HG02840 (cell line): ENCODE data around the gene OR2A14.
A peak's percentile ranks its signal among the peaks of the same experiment; 100 is the strongest.
"Not testable (repeated sequence)": the region's sequence is repeated elsewhere in the genome, so short reads cannot be mapped to it uniquely, and the experiment has no call there.

ENCODE experiments used
- ATAC-seq: cut with Tn5 transposase; IDR thresholded peaks from one replicate; pipeline ENCODE4 v1.9.1; 2021; ENCODE audit warnings: mild to moderate bottlenecking, moderate library complexity, moderate number of reproducible peaks; ENCODE audit not compliant: unreplicated experiment, low FRiP score

Gene OR2A14

GRCh38 chr7:144122876-144123275 is at the start of gene OR2A14:
OR2A14 (plus strand) TSS chr7:144123176; CDS start chr7:144129113, 5,937 bp downstream.
- no peak for ATAC-seq

- ATAC-seq = no peak
Observed at GRCh38 chr7:144074374-144074773, 48.6 kb upstream of the OR2A14 start.

- no peak for ATAC-seq
Observed at GRCh38 chr7:144085978-144086377, 37.0 kb upstream of the OR2A14 start, which contains the start of gene OR2A12. OR2A12 (plus strand) TSS chr7:144086278; CDS start chr7:144095108, 8,830 bp downstream.

GRCh38 chr7:144086730-144087129 is 36.2 kb upstream of the OR2A14 start:
- ATAC-seq = no peak

DNA sequence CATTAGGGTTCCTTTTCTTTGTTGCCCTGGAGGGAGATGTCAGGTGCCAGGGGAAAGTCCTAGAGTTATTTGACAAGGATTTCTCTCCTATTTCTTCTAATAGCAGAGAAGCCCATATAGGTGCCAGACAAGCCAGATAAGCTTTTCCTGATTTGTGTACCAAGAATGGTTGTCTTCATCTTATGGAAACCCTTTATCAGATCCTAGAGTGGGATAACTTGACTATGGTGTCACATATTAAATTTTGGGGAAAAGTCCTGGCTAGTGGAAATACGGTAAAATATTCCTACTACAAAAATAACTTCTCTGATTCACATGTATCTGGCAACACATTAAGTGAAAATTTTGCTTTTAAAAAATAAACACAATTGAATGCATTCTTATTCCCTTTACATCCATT is 35.7 kb upstream of the OR2A14 start:
- no peak for ATAC-seq

- ATAC-seq = no peak
Observed at GRCh38 chr7:144090667-144091066, 32.3 kb upstream of the OR2A14 start.

- no peak for ATAC-seq
Observed at GRCh38 chr7:144098776-144099175, 24.2 kb upstream of the OR2A14 start.

- no peak for ATAC-seq
Observed at GRCh38 chr7:144100607-144101006, 22.4 kb upstream of the OR2A14 start.

GRCh38 chr7:144102041-144102440 is 20.9 kb upstream of the OR2A14 start:
- no peak for ATAC-seq

DNA sequence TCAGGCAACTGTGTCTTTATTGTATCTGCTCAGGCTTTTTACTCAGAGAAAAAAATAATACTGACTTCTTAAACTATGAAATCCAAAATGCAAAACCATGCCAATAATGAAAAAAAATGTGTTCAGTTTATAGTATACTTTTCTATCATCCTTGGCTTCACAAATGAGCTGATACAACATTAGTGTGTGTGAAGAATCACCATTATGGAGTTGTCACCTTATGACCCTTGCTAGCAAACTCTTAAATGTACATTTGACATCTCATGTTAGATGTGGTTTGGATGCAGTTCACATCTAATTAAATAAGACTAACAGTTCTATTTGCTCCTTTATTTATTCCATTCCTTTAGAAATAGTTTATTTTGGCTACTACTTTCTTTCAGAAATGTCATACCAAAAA is 17.8 kb upstream of the OR2A14 start:
- no peak for ATAC-seq

DNA sequence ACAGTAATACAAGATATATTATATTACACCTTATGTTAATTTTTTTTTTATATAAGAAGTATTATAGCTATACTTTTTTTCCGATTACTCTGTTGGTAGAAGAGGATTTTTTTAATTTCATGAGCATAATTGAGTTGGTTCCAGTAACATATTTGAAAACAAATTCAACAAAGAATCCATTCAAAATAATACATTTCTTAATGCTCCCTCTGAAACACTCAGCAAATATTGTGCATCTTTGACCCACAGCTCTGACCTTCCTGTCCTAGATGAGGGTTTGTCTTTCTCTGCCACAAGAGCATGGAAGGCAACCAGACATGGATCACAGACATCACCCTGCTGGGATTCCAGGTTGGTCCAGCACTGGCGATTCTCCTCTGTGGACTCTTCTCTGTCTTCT is 13.7 kb upstream of the OR2A14 start, which contains the start of gene OR2A2:
Gene OR2A2 (plus strand): TSS at position 301 of the 400 bp plus-strand sequence. CDS start 0 bp downstream, at position 301.
- no peak for ATAC-seq

GRCh38 chr7:144110272-144110671 is 12.7 kb upstream of the OR2A14 start:
- no peak for ATAC-seq

DNA sequence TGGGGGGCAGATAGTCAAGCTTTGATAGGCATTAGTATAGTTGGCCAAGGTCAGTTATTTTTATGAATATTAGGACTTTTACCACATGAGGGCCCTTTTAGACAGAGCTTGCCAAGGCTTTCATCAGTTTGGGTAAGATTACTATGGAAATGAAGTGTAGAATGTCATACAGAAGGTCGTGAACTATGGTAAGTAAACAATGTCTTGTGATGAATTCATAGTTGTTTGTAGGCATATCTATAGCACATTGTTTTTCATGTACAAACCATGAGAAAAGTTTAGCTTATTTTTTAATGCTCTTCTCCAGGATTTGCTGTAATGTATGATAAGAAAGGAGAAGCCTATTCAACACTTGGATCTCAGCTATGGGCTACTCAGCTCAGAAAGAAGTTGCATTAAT is 9.3 kb upstream of the OR2A14 start:
- no peak for ATAC-seq

GRCh38 chr7:144118341-144118740 is 4.6 kb upstream of the OR2A14 start:
- ATAC-seq = no peak

- ATAC-seq = peak; percentile 96
Observed at GRCh38 chr7:144127714-144128334, 4.8 kb downstream of the OR2A14 start.

GRCh38 chr7:144129601-144130000 is 6.6 kb downstream of the OR2A14 start:
- ATAC-seq = not testable (repeated sequence)

DNA sequence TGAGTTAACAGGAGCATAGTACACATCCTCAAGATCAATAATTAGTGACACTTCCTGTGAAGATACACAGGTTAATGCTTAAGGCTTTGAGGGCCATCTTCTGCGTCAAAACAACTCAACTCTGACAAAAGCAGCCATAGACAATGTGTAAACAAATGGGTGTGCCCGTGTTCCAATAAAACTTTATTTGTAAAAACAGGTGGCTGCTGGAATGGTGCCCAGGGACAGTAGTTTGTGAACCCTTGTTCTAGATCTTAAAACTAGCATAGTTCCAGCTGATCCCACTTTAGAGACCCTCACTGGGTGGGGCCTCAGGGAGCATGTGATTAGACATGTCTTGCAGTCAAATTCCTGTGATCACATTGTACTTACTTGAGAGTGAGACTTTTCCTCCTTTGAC is 7.8 kb downstream of the OR2A14 start:
- ATAC-seq = no peak

DNA sequence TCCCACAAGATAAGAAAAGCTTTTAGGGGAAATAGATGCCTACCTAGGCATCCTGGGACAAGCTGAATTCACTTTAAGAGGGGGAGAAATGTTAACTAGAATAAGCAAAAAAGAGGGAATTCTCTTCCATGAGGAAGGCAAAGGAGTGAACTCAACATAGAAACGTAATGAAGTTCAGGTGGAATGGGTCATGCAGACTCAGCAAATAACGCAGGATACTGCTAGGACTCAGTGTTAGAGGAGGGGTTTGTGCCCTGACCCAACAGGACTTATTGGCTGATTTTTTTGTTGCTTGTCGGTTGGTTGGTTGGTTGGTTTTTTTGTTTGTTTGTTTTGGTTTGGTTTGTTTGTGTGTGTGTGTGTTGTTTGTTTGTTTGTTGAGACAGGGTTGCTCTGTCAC is 9.3 kb downstream of the OR2A14 start:
- ATAC-seq = no peak

- no peak for ATAC-seq
Observed at GRCh38 chr7:144133307-144133706, 10.3 kb downstream of the OR2A14 start.

GRCh38 chr7:144134116-144134515 is 11.1 kb downstream of the OR2A14 start:
- no peak for ATAC-seq

DNA sequence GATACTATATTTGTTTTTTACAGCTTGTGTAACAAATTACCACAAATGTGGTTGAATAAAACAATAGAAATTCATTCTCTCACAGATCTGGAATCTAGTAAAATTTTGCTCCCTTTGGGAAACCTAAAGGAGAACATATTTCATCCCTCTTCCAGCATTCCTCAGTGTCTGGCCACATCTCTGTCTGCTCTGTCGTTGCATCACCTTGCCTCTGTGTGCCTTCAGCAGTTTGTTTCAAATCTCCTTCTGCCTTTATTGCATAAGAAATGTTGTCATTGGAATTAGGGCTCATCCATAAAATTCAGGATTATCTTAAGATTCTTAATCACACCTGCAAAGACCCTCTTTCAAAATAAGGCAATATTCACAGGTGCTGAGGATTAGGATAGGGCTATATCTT is 14.5 kb downstream of the OR2A14 start:
- ATAC-seq = no peak

- no peak for ATAC-seq
Observed at GRCh38 chr7:144142187-144142586, 19.2 kb downstream of the OR2A14 start.

DNA sequence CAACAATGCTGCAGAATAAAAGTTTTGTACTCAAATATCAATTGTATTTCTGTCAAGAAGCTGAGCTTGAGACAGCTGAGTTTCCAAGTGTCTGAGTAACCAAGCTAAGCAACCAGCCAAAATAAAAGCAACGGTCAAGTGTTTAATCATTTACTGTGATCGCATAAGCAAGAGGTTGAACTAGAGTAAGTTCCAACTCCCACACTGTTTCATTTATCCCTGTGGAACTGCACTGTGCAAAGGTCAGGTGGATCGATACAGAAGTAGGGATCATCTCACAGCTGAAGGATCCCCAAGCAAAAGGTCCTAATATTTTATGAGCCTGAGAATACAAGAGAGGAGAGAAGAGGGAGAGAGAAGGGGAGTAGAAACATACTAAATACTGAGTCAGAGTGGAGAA is 21.4 kb downstream of the OR2A14 start:
- no peak for ATAC-seq
